Fibroblast of gingiva (primary cell): ENCODE data around the gene KRTAP4-7.
"Not testable (repeated sequence)": the region's sequence is repeated elsewhere in the genome, so short reads cannot be mapped to it uniquely, and the experiment has no call there.

Experiments used
- DNase-seq: peaks from one replicate; pipeline ENCODE4 v3.0.0-alpha.2; 2011; ENCODE audit warnings: low read depth

Gene KRTAP4-7

DNA sequence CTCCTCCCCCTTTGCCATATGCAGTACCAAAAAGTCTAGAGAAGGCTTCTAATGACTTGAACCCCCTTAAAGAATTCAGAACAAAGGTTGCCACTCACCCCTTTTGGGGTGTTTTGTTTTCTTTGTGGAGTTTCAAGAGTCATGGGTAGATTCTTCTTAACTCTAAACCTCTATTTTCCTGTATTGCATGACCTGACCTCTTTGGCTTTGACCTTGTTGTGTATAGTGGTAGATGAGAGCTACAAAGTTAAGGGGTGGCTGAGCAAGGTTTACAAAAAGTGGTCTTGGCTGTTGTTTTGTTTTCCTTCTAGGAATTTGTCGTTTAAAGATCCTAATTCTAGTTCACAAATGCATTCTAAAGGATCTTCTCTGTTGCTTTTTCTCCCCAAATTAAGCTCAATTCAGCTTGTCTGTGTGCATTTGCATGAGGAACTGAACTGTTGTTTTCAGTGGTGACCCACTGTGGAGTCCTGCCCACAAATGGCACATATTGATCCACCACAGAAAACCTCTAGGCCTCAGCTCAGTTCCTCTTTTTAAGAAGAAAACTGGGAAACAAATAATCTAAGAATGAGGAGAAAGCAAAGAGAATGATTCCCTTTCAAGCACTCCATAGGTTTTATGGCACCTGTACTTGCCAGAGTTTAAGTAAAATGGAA, 24.9 kb downstream of the KRTAP4-7 start:
- DNase-seq, result not testable (repeated sequence)

DNA sequence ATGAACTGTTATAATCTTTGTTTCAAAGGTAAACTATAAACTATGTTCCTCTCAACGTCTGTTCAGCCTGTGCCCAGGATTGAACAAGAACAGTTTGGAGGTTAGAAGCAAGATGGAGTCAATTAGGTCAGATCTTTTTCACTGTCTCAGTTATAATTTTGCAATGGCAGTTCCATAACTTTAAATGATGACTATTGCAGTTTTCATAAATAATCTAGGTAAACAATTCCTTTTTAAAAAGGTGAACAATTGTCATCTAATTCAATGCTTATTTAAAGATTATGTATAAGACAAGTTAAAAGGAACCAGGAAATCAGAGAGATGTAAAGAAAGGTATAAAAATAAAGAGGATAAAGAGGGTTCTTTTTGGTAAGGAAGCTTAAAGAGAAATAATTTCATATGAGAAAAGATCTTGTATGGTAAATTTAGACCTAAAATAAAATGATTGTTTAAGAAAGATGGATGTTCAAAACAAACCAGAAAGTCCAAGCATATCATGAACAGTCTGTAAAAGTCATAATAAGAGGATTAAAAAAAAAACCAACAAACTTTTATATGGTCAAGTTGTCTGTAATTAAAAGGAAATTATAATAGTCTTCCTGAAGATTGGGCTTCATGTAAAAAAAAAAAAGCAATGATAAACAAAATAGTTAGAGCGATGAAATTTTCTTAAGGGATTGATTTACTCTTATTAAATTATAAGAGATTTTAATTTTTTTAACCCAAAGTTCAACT, 27.4 kb downstream of the KRTAP4-7 start:
- no peak for DNase-seq

DNA sequence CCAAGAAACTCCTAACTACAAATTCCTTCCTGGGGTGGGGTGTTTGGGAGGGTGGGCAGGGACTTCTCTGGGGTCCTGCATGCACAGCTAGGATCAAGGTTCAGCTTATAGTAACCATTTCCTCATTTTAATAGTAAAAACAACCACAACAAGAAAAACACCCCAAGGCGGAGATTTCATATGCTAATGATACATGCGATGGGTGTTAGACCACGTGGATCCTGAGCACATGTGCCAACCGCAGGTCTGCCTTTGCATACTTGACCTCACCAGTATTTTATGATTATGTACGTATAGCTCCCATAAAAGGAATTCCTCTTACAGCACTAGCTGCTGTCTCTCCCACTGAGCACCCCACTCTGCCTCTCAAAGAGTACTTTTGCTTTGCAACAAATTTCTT, 32.3 kb downstream of the KRTAP4-7 start:
- DNase-seq, result no peak

- not testable (repeated sequence) for DNase-seq
Observed at GRCh38 chr17:41117846-41118386, 34.0 kb downstream of the KRTAP4-7 start, which contains the start of gene KRTAP4-11. Gene KRTAP4-11, minus strand, starts transcription at chr17:41118373. Its CDS starts 58 bp downstream, at chr17:41118315.

- no peak for DNase-seq
Observed at GRCh38 chr17:41118721-41119120, 34.8 kb downstream of the KRTAP4-7 start.

DNA sequence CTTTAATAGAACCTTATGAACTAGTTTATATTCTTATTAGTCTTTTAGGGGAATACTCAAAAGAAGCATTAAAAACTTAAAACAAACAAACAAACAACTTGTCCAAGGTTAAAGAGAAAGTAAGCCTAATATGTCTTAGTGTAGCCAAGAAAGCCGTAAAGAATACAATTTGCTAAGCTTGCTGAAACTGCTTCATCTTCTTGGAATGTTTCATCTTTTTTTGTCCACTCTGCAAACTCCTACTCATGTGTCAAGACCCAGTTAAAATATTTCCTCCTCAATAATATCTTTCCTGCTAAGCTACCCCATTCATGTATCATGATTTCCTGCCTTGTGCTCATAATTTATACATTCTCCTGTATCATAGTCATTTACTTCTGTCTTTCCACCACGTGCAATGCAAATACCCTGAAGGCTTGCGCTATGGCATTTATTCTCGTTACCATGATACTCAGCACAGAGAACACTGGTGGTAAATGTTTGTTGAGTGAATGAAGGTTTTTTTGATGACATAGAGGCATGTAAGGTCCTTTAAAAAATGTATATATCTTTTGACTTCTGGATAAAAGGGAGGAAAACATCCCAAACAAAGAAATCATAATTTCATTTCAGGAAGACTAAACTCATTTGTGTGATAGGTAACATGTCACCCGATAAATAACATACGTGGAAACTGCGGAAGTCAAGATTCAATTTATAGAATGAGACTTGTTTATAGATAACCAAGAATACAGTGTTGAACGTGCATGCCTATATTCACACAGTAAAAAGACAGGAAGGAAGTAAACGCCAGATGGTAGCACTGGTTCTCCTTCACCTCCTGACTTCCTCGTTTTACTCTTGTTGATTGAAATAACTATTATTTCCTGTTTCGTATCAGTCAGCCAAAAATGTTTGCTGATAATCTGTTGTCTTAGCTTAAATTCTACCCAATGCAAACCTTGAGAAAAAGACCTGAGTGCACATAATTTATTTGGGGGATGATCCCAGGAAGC, 36.0 kb downstream of the KRTAP4-7 start:
- not testable (repeated sequence) for DNase-seq

DNA sequence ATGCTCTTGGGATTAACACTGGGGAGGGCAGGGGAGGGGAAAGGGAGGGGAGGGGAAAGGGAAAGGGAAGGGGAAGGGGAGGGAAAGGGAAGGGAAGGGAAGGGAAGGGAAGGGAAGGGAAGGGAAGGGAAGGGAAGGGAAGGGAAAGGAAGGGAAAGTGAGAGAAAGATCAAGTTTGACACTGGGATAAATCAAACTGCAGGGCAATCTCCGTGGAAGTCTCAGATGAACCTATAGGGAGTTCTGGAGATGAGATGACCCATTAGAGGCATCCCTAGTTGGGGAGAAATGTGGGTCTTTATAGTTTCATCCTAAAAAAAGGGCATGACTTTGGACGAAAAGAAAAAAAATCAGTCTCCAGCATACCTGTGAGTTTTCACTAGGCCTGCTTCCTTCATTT, 37.8 kb downstream of the KRTAP4-7 start:
- no peak for DNase-seq

DNA sequence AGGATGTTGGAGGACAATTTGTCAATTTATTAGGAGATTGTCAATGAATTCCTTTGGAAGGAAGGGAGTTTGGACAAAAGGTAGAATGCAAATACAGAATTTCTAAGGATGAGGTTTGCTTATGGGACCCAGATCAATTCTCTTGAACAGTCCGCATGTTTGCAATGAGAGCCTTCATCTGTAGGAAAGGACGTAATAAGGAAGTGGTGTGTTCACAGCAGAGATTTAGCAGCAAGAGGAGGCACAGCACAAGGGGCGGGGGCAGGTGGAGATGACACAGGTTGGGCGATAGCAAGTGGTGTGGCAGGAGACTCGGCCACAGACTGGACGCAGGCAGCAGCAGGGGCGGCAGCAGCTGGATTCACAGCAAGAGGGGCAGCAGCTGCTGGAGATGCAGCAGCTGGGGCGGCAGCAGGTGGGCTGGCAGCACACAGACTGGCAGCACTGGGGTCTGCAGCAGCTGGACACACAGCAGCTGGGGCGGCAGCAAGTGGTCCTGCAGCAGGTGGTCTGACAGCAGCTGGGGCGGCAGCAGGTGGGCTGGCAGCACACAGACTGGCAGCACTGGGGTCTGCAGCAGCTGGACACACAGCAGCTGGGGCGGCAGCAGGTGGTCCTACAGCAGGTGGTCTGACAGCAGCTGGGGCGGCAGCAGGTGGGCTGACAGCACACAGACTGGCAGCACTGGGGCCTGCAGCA, 39.5 kb downstream of the KRTAP4-7 start:
- not testable (repeated sequence) for DNase-seq

- not testable (repeated sequence) for DNase-seq
Observed at GRCh38 chr17:41123991-41124371, 40.0 kb downstream of the KRTAP4-7 start, which contains the start of gene KRTAP4-12. Gene KRTAP4-12, minus strand, starts transcription at chr17:41124182. Its CDS starts 60 bp downstream, at chr17:41124122.

GRCh38 chr17:41125064-41125463, 41.1 kb downstream of the KRTAP4-7 start:
- no peak for DNase-seq

DNA sequence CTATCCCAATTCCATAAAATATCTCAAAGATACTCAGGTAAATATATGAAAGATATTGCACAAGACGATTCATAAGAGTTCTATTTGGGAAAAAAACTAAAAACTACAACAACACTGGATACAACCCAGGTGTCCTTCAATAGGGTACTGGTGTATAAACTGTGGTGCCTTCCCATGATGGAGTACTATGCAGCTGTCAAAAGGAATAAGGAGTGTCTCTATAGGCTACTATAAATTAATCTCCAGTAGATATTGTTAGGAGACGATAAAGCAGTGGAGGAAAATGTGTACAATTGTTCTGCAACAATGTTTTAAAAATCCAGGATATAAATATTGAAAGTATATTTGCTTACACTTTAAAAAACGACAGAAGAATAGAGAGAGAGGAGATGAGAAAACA, 42.5 kb downstream of the KRTAP4-7 start:
- DNase-seq, result no peak

GRCh38 chr17:41127371-41127770, 43.4 kb downstream of the KRTAP4-7 start:
- no peak for DNase-seq

- no peak for DNase-seq
Observed at GRCh38 chr17:41131979-41132378, 48.0 kb downstream of the KRTAP4-7 start.

DNA sequence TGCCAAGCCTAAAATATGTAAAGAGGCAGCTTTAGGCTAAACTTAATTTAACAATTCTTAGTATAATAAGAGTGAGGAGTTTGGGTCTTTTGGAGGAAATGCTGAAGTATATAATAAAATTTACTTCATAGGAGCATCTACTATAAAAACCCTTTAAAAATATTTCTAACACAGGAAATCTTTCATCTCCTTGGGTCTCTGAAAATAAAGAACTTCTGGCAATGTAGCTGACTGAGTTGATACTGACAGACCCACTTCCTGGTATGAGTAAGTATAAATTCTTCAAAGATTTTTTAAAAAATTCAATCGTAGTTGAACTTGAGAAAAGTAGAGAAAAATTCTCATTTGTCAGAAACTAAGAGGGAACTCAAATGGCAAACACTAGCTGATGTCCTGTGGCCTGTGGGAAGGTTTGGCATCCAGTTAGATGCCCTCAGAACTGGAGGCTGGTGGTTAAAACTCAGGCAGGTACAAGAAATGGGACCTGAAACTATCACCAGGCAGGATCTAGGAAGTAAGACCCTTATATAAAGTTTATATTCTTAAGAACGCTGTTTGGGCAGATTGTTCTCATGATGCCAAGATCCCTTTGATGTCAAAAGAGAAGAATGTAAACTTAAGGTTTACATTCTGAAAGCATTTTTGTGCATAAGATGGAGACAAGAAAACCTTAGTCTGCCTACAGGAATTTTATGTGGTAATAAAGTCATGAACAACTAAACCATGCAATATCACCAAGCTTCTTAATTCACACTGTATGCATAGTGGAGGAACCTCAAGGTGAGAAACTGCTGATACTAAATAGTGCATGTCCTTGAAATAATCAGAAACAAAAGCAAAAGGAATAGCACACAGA, 50.2 kb downstream of the KRTAP4-7 start:
- no peak for DNase-seq
